Sciatic nerve (tissue), 2 donors: ENCODE measurements around the gene SATL1. TPM values are rescaled to one million over a fixed set of nuclear protein-coding genes. Genes with fewer than 3 reads are reported as not detected.
"Not testable (repeated sequence)": the region's sequence is repeated elsewhere in the genome, so short reads cannot be mapped to it uniquely, and the experiment has no call there.

Experiments used
- ATAC-seq: fragments of 200-7000 bp; cut with Tn5 transposase; one replicate; pipeline ENCODE4 v1.9.1; 2020; ENCODE audit warnings: mild to moderate bottlenecking, moderate library complexity
- DNase-seq: peaks from one replicate; pipeline ENCODE4 v3.0.0-alpha.2; 2020; ENCODE audit warnings: low spot score
- intact Hi-C: fragments of 100-400 bp; cut with DNase I; formaldehyde crosslinking; loops from one replicate; pipeline ENCODE4 v1.14.2; 2022
- total RNA-seq: library from RNA; stranded (reverse); fragmentation: NEBNext Ultra II Directional; extraction: Animal tissue kit (Norgen Biotek cat#: 25700); gene quantifications from one replicate; pipeline ENCODE4 v1.2.1, GENCODE V29; 2021
- donor health status: DM: no; HTN: no; CAD: no.
- donor health status: DM: no; HTN: no; CAD: no.

Gene SATL1
- total RNA-seq, result not detected

- intact Hi-C loops, result no loop called here
- no peak for DNase-seq
- ATAC-seq, result peak; percentile 55
These were observed at the start of gene SATL1, which contains the start of gene ZNF711 for GRCh38 chrX:85243761-85244449. SATL1 (minus strand) TSS chrX:85243779; CDS start chrX:85108968, 134,811 bp downstream. ZNF711 (plus strand) TSS chrX:85243991; CDS start chrX:85247573, 3,582 bp downstream.

GRCh38 chrX:85288992-85289723 is 45.6 kb upstream of the SATL1 start:
- intact Hi-C loops, result no loop called here
- no peak for ATAC-seq

GRCh38 chrX:85285286-85285685 is 41.7 kb upstream of the SATL1 start:
- intact Hi-C loops, ATAC-seq: not testable (repeated sequence)

More at GRCh38 chrX:85288992-85289723, 45.6 kb upstream of the SATL1 start:
- no peak for DNase-seq

GRCh38 chrX:85244450-85245211 is 1.1 kb upstream of the SATL1 start:
- peak; percentile 51 for ATAC-seq
- intact Hi-C loops, result no loop called here
- no peak for DNase-seq

More at GRCh38 chrX:85285286-85285685, 41.7 kb upstream of the SATL1 start:
- not testable (repeated sequence) for DNase-seq

- no peak for DNase-seq
- intact Hi-C loops, result no loop called here
- ATAC-seq, result no peak
These were observed 424 bp downstream of the SATL1 start for GRCh38 chrX:85243155-85243554.

- no peak for DNase-seq
- intact Hi-C loops, result no loop called here
- no peak for ATAC-seq
These were observed 20.2 kb downstream of the SATL1 start for GRCh38 chrX:85223359-85223758.

GRCh38 chrX:85221361-85221760 is 22.2 kb downstream of the SATL1 start:
- DNase-seq (no peak), ATAC-seq (no peak)
- intact Hi-C loops, result no loop called here

GRCh38 chrX:85215946-85216345 is 27.6 kb downstream of the SATL1 start:
- ATAC-seq (no peak), DNase-seq (no peak)
- intact Hi-C loops, result no loop called here

- intact Hi-C loops, result no loop called here
- DNase-seq, result no peak
- no peak for ATAC-seq
These were observed 29.6 kb downstream of the SATL1 start for GRCh38 chrX:85213792-85214530.

GRCh38 chrX:85203461-85203970 is 40.1 kb downstream of the SATL1 start:
- ATAC-seq (no peak), DNase-seq (no peak)
- intact Hi-C loops, result no loop called here

- intact Hi-C loops, result no loop called here
- DNase-seq, result no peak
- ATAC-seq, result no peak
These were observed 47.3 kb downstream of the SATL1 start for GRCh38 chrX:85196319-85196718.

- ATAC-seq (no peak), DNase-seq (no peak)
- intact Hi-C loops, result no loop called here
These were observed 83.9 kb downstream of the SATL1 start for GRCh38 chrX:85159644-85160043.

- no peak for DNase-seq
- intact Hi-C loops, result no loop called here
- no peak for ATAC-seq
These were observed 102.6 kb downstream of the SATL1 start for GRCh38 chrX:85140964-85141363.

- no peak for DNase-seq
- ATAC-seq, result no peak
- intact Hi-C loops, result no loop called here
These were observed 104.2 kb downstream of the SATL1 start for GRCh38 chrX:85139422-85139821.

GRCh38 chrX:85136409-85136808 is 107.2 kb downstream of the SATL1 start:
- intact Hi-C loops, result no loop called here
- DNase-seq (no peak), ATAC-seq (no peak)

- ATAC-seq (no peak), DNase-seq (no peak)
- intact Hi-C loops, result no loop called here
These were observed 128.3 kb downstream of the SATL1 start for GRCh38 chrX:85115252-85115651.

GRCh38 chrX:85114776-85115175 is 128.8 kb downstream of the SATL1 start:
- no peak for ATAC-seq
- no peak for DNase-seq
- intact Hi-C loops, result no loop called here

GRCh38 chrX:85114171-85114570 is 129.4 kb downstream of the SATL1 start:
- ATAC-seq (no peak), DNase-seq (no peak)
- intact Hi-C loops, result no loop called here

- intact Hi-C loops, result no loop called here
- ATAC-seq (no peak), DNase-seq (no peak)
These were observed 129.8 kb downstream of the SATL1 start for GRCh38 chrX:85113746-85114145.
